ENCODE data around the gene PLSCR3. TPM values are rescaled to one million over a fixed set of nuclear protein-coding genes. Genes with fewer than 3 reads are reported as not detected.

The PLSCR3 gene
- 10 to 100 TPM in 1 of 2 donors, 1 to 10 TPM in 1; 9.6 to 12.0 TPM for total RNA-seq

DNA sequence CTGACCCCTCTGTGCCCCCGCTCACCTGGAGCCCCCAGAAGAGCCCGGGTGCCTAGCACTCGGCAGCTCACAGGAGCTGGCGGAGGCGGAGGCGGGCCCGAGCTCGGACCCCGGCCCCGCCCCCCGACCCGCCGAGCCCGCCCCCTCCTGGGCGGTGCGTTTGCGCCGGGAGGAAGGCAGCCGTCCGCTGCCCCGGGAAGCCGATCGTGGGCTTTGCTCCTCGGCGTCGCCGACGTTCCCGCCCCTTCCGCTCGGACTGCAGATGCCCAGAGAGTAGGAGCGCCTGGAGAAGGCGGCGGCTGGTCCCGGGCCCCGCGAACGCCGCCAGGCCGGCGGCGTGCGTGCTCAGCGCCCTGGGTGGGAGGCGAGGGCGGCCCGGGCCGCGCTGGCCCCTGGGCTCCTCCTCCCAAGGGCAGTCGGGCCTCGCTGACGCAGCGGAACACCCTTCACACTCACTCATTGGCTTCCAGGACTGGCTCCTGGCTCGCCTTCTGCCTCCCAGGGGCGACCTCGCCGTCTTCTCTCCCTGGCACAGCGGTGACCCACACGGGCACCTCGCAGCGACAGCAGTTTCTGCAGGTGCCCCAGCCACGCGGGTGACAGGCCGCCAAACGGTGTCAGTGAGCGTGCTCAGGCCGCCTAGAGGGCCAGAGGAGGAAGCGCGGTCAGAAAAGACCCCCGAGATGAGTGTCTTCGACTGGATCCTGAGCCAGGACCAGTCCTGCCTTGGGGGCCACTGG lies at the start of gene PLSCR3:
Gene PLSCR3, minus strand, starts transcription at position 74 of the 740 bp plus-strand sequence. CDS start 415 bp downstream, outside the sequence.

DNA sequence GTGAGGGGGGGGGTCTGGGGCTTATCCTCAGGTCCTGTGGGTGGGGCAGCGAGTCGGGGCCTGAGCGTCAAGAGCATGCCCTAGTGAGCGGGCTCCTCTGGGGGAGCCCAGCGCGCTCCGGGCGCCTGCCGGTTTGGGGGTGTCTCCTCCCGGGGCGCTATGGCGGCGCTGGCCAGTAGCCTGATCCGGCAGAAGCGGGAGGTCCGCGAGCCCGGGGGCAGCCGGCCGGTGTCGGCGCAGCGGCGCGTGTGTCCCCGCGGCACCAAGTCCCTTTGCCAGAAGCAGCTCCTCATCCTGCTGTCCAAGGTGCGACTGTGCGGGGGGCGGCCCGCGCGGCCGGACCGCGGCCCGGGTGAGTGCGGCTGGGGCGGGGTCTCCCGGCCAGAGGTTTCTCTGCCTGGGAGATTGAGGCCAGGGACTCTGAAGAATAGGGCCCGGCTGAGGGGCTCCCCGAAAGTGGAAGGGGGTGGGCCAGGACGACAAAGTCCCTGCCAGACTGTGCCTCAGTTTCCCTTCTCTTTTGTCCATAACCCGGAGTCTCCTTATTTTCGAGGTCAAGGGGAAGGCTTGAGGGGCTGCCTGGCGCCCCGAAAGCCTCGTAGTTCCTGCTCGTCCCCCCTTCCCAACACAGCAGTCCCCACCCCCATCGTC lies 45.3 kb upstream of the PLSCR3 start, which contains the start of gene FGF11:
Gene FGF11, plus strand, starts transcription at position 51 of the 651 bp plus-strand sequence. Its CDS starts 109 bp downstream, at position 160.

DNA sequence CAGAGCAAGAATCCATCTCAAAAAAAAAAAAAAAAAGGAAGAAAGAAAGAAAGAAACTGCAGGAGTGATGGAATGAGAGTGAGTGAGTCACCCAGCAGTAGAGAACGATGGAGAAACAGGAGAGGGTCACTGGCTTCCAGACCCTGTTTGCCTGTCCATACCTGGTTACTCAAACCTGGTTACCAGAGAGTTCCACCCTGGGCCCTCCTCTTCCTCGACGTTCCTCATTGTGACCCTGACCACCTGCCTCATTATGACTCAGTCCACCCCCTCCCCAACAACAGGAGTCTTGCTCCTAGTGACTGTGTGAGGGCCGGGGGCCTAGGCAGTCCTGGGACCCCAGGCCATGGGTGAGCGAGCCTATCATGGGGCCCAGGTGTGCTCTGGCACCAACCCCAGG lies 34.2 kb upstream of the PLSCR3 start, which contains the start of gene SPEM3:
Gene SPEM3, plus strand, starts transcription at position 301 of the 400 bp plus-strand sequence. Its CDS starts 46 bp downstream, at position 347.

DNA sequence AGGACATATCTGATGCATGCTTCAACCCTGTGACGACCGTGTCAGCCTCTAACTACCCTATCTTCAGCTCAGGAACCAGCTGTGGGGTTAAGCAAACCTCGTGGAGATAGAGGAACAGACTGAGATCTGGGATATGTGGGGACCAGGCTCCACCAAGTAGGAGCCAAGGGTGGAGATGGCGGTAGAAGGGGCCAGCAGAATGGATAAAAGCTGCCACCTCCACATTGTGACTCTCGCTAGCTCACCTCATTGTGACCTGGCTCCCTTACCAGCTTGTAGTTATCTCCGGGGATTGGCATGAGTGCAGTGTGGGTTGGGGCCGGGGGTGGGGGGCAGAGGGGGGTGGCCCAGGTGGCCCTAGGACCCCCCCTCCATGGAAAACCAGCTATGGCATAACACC lies 31.0 kb upstream of the PLSCR3 start, which contains the start of gene SPEM2:
Gene SPEM2, plus strand, starts transcription at position 301 of the 400 bp plus-strand sequence. Its CDS starts 73 bp downstream, at position 374.

DNA sequence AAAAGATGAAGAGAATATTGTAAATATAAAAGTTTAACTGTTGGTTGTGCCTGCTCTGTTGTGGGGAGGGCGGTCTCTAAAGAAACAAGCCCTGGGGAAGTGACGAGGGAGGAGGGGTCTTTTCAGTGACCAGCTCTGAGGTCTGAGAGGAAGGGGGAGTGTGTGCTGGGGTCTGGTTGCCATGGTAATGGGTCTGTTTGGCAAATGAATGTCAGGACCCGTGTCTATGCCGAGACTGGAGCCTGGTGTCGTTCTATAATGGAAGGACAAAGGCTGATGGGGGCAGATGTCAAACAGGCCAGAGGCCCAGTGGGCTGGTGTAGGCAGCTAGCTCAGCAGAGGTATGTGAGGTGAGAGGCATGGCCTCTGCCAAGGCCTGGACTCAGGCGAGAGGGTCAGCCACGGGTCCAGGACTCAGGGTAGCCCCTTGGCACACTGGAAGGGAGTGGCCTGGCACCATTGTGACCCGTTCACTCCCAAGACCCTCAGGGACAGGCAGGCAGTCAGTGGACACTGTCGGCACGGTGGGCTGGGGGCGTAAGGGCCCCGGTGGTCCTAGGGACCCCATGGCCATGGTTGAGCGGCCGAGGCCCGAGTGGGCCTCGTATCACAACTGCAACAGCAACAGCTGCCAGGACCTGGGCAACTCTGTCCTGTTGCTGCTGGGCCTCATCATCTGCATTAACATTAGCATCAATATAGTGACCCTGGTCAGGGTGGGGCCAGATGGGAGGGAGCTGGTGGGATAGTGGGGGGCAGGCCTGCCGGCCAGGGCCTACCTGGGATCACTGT lies 25.7 kb upstream of the PLSCR3 start, which contains the start of gene SPEM1:
Gene SPEM1, plus strand, starts transcription at position 506 of the 792 bp plus-strand sequence. Its CDS starts 61 bp downstream, at position 567.

DNA sequence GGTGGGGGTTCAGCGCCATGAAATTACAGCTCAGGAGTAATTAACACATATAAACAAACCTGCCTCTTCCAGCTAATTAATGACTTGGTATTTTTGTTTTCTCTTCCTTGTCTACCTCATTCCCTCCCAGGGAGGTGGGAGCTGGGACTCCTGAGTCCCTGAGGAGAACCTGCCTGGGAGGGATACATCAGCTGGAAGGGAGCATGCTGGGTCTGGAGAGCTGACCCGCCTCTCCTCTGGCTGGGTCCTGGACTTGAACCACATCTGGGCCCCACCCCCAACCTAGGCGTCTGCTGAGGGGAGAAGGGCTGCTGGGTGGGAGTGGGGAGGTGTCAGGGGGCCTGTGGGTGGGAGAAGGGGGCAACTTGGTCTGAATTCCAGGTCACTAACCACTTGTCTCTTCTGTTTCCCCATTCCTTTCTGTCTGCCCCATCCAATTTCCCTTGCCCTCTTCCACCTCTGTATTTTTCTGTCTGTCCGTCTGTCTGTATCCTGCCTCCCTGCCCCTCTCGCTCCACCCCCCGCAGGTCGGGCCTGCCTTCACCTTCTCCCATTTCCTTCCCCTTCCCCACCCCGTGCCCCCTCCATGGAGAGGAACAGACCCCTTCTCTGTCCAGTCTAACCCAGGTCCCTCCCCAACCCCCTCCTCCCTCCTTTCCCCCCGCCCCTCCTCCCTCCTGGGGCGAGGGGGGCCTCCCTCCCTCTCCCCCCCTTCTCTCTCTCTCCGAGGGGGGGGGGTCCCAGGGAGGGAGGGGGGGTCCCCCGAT lies 13.3 kb upstream of the PLSCR3 start, which contains the start of gene NLGN2:
Gene NLGN2, plus strand, starts transcription at position 361 of the 767 bp plus-strand sequence. CDS start 411 bp downstream, outside the sequence.

DNA sequence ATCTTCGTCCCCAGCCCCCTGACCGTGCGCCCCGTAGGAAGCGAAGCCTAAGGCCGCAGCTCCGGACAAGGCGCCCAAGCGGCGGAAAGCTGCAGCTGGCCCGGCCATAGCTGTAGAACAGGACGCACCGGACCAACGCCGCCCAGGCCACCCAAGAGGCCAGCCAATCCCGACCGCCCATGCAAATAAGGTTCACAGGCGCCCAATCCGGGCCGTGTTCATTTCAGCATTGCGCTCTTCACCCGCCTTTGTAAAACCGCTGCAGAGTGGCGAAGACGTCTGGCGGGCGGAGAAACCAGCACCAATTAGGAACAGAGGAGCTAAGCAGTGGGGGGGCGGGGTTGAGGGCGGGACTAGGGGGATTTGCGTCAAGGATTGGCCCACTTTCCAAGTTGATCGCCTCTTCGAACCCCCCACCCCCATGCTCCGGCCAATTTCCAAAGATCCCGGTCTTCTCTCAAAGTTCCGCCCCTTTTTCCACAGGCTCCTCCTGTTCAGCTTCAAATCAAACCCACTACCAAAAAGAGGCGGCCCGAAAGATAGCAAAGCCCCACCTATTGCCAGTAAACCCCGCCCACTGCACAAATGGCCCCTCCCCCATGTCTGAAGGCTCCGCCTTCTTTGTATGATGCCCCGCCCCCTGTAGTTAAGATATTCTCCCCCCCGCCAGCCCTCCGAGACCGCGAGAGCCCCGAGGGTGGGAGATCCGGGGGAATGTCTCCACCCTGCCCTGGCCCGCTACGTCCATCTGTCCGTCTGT lies 9.8 kb upstream of the PLSCR3 start, which contains the start of gene TMEM256:
Gene TMEM256, minus strand, starts transcription at position 121 of the 760 bp plus-strand sequence. Its CDS starts 13 bp downstream, at position 108.

DNA sequence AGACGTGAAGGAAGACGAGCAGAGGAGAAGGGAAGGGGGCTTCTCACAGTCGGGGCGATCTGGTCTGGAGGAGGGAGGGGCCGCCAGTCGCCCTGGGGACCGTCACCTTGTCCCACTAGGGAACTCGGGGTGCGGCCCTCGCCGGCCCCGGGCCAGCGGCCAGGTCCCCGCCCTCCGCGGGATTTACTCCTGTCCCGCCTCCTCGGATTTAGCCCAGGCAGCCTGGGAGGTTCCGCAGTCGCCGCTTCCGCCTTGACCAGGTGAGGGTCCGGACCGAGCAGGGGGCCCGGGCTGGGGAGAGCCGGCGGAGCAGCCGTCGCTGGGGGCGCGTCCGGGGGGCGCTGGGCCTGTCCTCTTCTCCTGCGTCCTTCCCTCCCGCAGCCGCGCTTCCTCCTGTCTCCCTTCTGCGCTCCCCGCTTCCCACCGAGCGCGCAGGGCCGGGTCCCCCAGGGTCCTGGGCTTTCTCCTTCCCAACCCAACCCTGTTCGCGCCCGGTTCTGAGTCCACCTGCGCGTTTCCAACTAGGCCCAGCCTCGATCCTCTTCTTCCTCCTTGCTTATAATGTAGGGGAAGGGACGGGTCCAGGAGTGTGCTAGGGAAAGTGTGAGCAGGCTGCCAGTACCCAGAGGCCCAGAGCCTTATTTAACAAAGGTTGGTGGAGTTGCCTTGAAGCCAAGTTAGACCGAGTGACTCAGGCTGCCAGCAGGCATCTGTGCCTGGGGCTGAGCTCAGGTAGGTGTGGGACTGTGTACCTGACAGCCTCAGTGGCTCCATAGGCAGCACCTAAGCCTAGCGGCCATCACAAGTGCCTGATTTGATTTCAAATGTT lies 13.3 kb downstream of the PLSCR3 start, which contains the start of gene TNK1:
Gene TNK1, plus strand, starts transcription at position 235 of the 829 bp plus-strand sequence. CDS start 1,838 bp downstream, outside the sequence.

DNA sequence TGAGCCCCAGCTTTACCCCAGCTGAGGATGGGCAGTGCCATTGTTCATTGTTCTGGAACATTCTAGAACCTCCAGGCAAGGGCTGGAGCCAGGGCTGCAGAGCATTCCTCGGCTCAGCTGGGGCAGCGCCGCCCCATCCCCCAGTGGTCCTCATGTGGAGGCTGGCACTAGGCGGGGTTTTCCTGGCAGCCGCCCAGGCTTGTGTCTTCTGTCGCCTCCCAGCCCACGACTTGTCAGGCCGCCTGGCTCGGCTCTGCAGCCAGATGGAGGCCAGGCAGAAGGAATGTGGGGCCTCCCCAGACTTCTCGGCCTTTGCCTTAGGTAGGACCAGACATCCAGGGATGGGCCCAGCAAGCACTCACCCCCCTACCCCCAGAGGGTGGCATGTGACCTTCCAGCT lies 39.3 kb downstream of the PLSCR3 start, which contains the start of gene TMEM95:
Gene TMEM95, plus strand, starts transcription at position 104 of the 400 bp plus-strand sequence. Its CDS starts 49 bp downstream, at position 153.

DNA sequence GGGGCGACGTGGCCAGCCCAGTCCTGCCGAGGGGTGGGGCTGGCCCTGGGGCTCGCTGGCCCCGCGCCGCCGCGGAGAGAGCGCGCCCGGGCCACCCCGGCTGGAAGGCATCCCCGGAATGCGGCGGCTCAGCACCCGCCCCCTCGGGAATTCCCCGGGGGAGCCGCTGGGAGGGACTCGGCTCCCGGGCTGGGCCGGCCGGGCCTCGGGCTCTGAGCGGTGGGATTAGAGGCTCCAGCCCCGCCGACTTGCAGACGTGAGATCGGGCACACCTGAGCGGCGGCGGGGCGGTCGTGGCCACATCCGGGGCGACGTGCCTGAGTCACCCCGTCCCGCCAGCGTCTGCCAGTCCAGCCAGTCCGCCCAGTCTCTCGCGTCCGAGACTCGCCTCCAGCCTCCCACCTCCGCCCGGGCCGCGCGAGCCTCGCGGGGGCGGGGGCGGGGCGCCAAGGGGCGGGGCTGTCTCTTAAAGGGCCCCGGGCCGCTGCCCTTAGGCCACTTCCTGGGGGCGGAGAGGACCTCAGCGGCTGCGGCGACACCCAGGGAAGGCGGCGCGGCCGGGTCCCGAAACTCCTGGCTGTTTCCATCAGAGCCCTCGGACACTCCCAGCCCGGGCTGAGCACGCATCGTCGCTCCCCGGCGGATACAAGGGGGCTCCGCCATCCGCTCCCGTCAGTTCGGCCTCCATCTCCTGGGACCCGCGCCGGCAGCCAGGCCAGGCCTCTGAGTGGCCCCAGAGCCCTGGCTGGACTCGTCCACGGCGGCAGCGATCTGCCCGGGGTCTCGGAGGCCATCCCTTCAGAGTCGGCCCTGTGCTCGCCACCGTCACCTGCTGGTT lies 42.4 kb downstream of the PLSCR3 start, which contains the start of gene KCTD11:
Gene KCTD11, plus strand, starts transcription at position 498 of the 838 bp plus-strand sequence.

Other genes with a start within 250 kb of the PLSCR3 start
- under 1 TPM; 0.33 to 0.34 TPM for gene ASGR1, start 215.2 kb downstream of the PLSCR3 start, total RNA-seq
- 1 to 10 TPM; 6.2 to 9.7 TPM for gene DLG4, start 174.7 kb downstream of the PLSCR3 start, total RNA-seq
- 100 to 1,000 TPM in 1 of 2 donors, 10 to 100 TPM in 1; 86.6 to 149 TPM for gene ACADVL, start 174.6 kb downstream of the PLSCR3 start, total RNA-seq
- 100 to 1,000 TPM in 1 of 2 donors, 10 to 100 TPM in 1; 98.6 to 107 TPM for gene DVL2, start 160.0 kb downstream of the PLSCR3 start, total RNA-seq
- 10 to 100 TPM; 65.7 to 80.9 TPM for gene PHF23, start 155.1 kb downstream of the PLSCR3 start, total RNA-seq
- gene GABARAP, start 152.1 kb downstream of the PLSCR3 start, total RNA-seq = 100 to 1,000 TPM; 165 to 225 TPM
- gene CTDNEP1, start 142.8 kb downstream of the PLSCR3 start, total RNA-seq = 10 to 100 TPM; 18.6 to 30.3 TPM
- gene ELP5, start 142.3 kb downstream of the PLSCR3 start, total RNA-seq = 10 to 100 TPM; 33.7 to 47.3 TPM
- under 1 TPM; 0.69 to 1.00 TPM for gene CLDN7, start 132.0 kb downstream of the PLSCR3 start, total RNA-seq
- gene SLC2A4, start 112.8 kb downstream of the PLSCR3 start, total RNA-seq = under 1 TPM; under 0.01 to 0.34 TPM
- gene YBX2, start 99.9 kb downstream of the PLSCR3 start, total RNA-seq = under 1 TPM in 1 of 2 donors, not detected in 1; 0.67 TPM
- gene EIF5A, start 86.9 kb downstream of the PLSCR3 start, total RNA-seq = 100 to 1,000 TPM; 830 to 988 TPM
- 10 to 100 TPM; 74.7 to 87.2 TPM for gene GPS2, start 79.2 kb downstream of the PLSCR3 start, total RNA-seq
- gene NEURL4, start 65.2 kb downstream of the PLSCR3 start, total RNA-seq = 10 to 100 TPM; 14.8 to 16.7 TPM
- under 1 TPM in 1 of 2 donors, not detected in 1; 0.67 TPM for gene ACAP1, start 58.0 kb downstream of the PLSCR3 start, total RNA-seq
- 1 to 10 TPM; 1.3 to 3.4 TPM for gene KCTD11, start 42.4 kb downstream of the PLSCR3 start, total RNA-seq
- not detected for gene TMEM95, start 39.4 kb downstream of the PLSCR3 start, total RNA-seq
- gene TNK1, start 13.4 kb downstream of the PLSCR3 start, total RNA-seq = under 1 TPM; 0.69 to 1.00 TPM
- 100 to 1,000 TPM in 1 of 2 donors, 10 to 100 TPM in 1; 73.0 to 107 TPM for gene TMEM256, start 9.6 kb upstream of the PLSCR3 start, total RNA-seq
- 1 to 10 TPM; 4.0 to 4.1 TPM for gene NLGN2, start 13.3 kb upstream of the PLSCR3 start, total RNA-seq
- gene SPEM1, start 25.8 kb upstream of the PLSCR3 start, total RNA-seq = not detected
- not detected for gene SPEM2, start 31.1 kb upstream of the PLSCR3 start, total RNA-seq
- gene SPEM3, start 34.3 kb upstream of the PLSCR3 start, total RNA-seq = not detected
- 1 to 10 TPM; 7.3 to 7.9 TPM for gene TMEM102, start 40.9 kb upstream of the PLSCR3 start, total RNA-seq
- gene FGF11, start 45.0 kb upstream of the PLSCR3 start, total RNA-seq = under 1 TPM; under 0.01 to 0.33 TPM
- gene CHRNB1, start 50.5 kb upstream of the PLSCR3 start, total RNA-seq = 1 to 10 TPM; 5.5 to 5.7 TPM
- gene ZBTB4, start 85.1 kb upstream of the PLSCR3 start, total RNA-seq = 10 to 100 TPM; 16.3 to 23.1 TPM
- gene SLC35G6, start 86.9 kb upstream of the PLSCR3 start, total RNA-seq = not detected
- gene POLR2A, start 89.8 kb upstream of the PLSCR3 start, total RNA-seq = 10 to 100 TPM; 95.3 to 96.9 TPM
- 10 to 100 TPM; 14.8 to 19.3 TPM for gene TNFSF12, start 154.5 kb upstream of the PLSCR3 start, total RNA-seq
- gene TNFSF13, start 164.2 kb upstream of the PLSCR3 start, total RNA-seq = 1 to 10 TPM; 2.4 to 2.7 TPM
- gene SENP3, start 167.4 kb upstream of the PLSCR3 start, total RNA-seq = 100 to 1,000 TPM in 1 of 2 donors, 10 to 100 TPM in 1; 67.4 to 114 TPM
- 10 to 100 TPM; 18.3 to 20.0 TPM for gene CD68, start 185.1 kb upstream of the PLSCR3 start, total RNA-seq
- gene MPDU1, start 189.3 kb upstream of the PLSCR3 start, total RNA-seq = 100 to 1,000 TPM; 181 to 189 TPM
- gene SOX15, start 195.6 kb upstream of the PLSCR3 start, total RNA-seq = under 1 TPM in 1 of 2 donors, not detected in 1; 0.33 TPM
- 10 to 100 TPM; 36.3 to 36.5 TPM for gene FXR2, start 220.4 kb upstream of the PLSCR3 start, total RNA-seq
- gene SAT2, start 233.3 kb upstream of the PLSCR3 start, total RNA-seq = 10 to 100 TPM; 22.4 to 24.6 TPM
- gene SHBG, start 235.6 kb upstream of the PLSCR3 start, total RNA-seq = under 1 TPM; 0.33 to 0.34 TPM